GM23248 (cell line): ENCODE measurements around the gene ATP2B2. TPM values are rescaled to one million over a fixed set of nuclear protein-coding genes. Genes with fewer than 3 reads are reported as not detected.

ENCODE experiments used
- DNase-seq: peaks from one replicate; pipeline ENCODE4 v3.0.0-alpha.2; 2015
- H2AFZ ChIP-seq: fragments of 200-600 bp; sonication (generic); 2 replicates; pipeline ENCODE4 v1.6.1; 2016; ENCODE audit warnings: antibody characterized with exemption
- H3F3A ChIP-seq: fragments of 200-600 bp; sonication (generic); 2 replicates; pipeline ENCODE4 v1.6.1; 2016; ENCODE audit warnings: mild to moderate bottlenecking, antibody characterized with exemption, mixed run types; ENCODE audit not compliant: insufficient read depth
- H3K27ac ChIP-seq: fragments of 200-600 bp; sonication (generic); 2 replicates; pipeline ENCODE4 v1.5.1; 2016; ENCODE audit warnings: mild to moderate bottlenecking
- H3K27me3 ChIP-seq: fragments of 200-600 bp; sonication (generic); replicated peaks from 2 replicates; pipeline ENCODE4 v1.6.1; 2016; ENCODE audit warnings: mild to moderate bottlenecking; ENCODE audit not compliant: insufficient read depth
- H3K36me3 ChIP-seq: fragments of 200-600 bp; sonication (generic); 2 replicates; pipeline ENCODE4 v1.6.1; 2016; ENCODE audit warnings: low read depth, mild to moderate bottlenecking
- H3K4me1 ChIP-seq: fragments of 200-600 bp; sonication (generic); 2 replicates; pipeline ENCODE4 v1.6.1; 2016; ENCODE audit warnings: mild to moderate bottlenecking; ENCODE audit not compliant: insufficient read depth
- H3K4me2 ChIP-seq: fragments of 200-600 bp; sonication (generic); one replicate; pipeline ENCODE4 v1.6.1; 2016; ENCODE audit warnings: mild to moderate bottlenecking; ENCODE audit not compliant: unreplicated experiment
- H3K4me3 ChIP-seq: fragments of 200-600 bp; sonication (generic); 2 replicates; pipeline ENCODE4 v1.5.1; 2016; ENCODE audit warnings: mild to moderate bottlenecking
- H3K79me2 ChIP-seq: fragments of 200-600 bp; sonication (generic); 2 replicates; pipeline ENCODE4 v1.6.1; 2016; ENCODE audit warnings: mild to moderate bottlenecking; ENCODE audit not compliant: insufficient read depth
- H3K9ac ChIP-seq: fragments of 200-600 bp; sonication (generic); 2 replicates; pipeline ENCODE4 v1.6.1; 2016; ENCODE audit warnings: mild to moderate bottlenecking
- H3K9me2 ChIP-seq: fragments of 200-600 bp; sonication (generic); 2 replicates; pipeline ENCODE4 v1.6.1; 2016; ENCODE audit warnings: mixed run types, mild to moderate bottlenecking, moderate library complexity; ENCODE audit not compliant: insufficient read depth
- H3K9me3 ChIP-seq: fragments of 200-600 bp; sonication (generic); one replicate; pipeline ENCODE4 v1.6.1; 2017; ENCODE audit warnings: low read depth
- H4K20me1 ChIP-seq: fragments of 200-600 bp; sonication (generic); 2 replicates; pipeline ENCODE4 v1.6.0; 2016; ENCODE audit not compliant: insufficient read depth
- EZH2 ChIP-seq: fragments of 200-600 bp; sonication (generic); IDR thresholded peaks from 2 replicates; pipeline ENCODE4 v1.6.1; 2018; ENCODE audit warnings: antibody characterized with exemption, mild to moderate bottlenecking; ENCODE audit not compliant: insufficient read depth, poor library complexity, severe bottlenecking
- EZH2phosphoT487 ChIP-seq: fragments of 200-600 bp; sonication (generic); IDR thresholded peaks from 2 replicates; pipeline ENCODE4 v1.6.1; 2018; ENCODE audit warnings: antibody characterized with exemption, moderate library complexity, mild to moderate bottlenecking, low read depth; ENCODE audit not compliant: insufficient read depth
- WGBS, 2 experiments: methylation state at CpG; one replicate each; pipeline ENCODE4 v1.1.6; 2015 to 2017; ENCODE audit warnings: low lambda C conversion rate in 2 of 2, low coverage in 1 of 2; ENCODE audit errors: missing lambda C conversion rate in 2 of 2; 5-methylcytosine and 5-hydroxymethylcytosine counted together
- in situ Hi-C: fragments of 300-500 bp; cut with MboI; formaldehyde crosslinking; loops from 2 replicates; pipeline ENCODE4 v1.15.0; 2020
- polyA plus RNA-seq: library from polyadenylated mRNA; unstranded; fragments of >200 nt; fragmentation: Nextera tagmentation; extraction: Ambion mirVana; gene quantifications from 2 replicates; pipeline ENCODE4 v1.2.1, GENCODE V29; 2016
- total RNA-seq: library from RNA; depleted of rRNA; stranded (reverse); fragments of >200 nt; shearing (Covaris generic); gene quantifications from 2 replicates; pipeline ENCODE4 v1.2.3, GENCODE V29; 2014

Gene ATP2B2
- total and polyA plus RNA-seq, 2 experiments from 2014 or later, result not detected

GRCh38 chr3:10411598-10412332 is 93.6 kb downstream of the ATP2B2 start:
- no peak overlapping the region for H3K4me3 ChIP-seq
- no peak overlapping the region for H3K9ac ChIP-seq
- DNase-seq, result no peak
- H3K9me2 ChIP-seq, result no peaks in the 10 kb centered on the region
- H3F3A ChIP-seq, result no peaks in the 10 kb centered on the region
- no peaks in the 10 kb centered on the region for H3K9me3 ChIP-seq
- peaks cover 25% of the 10 kb centered on the region for H3K27me3 ChIP-seq
- TF ChIP-seq EZH2 (no peak), EZH2phosphoT487 (no peak)
- H3K79me2 ChIP-seq, result no peaks in the 10 kb centered on the region
- no peaks in the 10 kb centered on the region for H3K4me1 ChIP-seq
- 69 to 75% methylated on average over 9 of the region's 9 CpGs for WGBS, 2 experiments
- H3K36me3 ChIP-seq, result no peaks in the 10 kb centered on the region
- no peak overlapping the region for H2AFZ ChIP-seq
- no peak overlapping the region for H3K4me2 ChIP-seq
- no peak overlapping the region for H3K27ac ChIP-seq
- in situ Hi-C loops, result no loop called here
- H4K20me1 ChIP-seq, result no peaks in the 10 kb centered on the region

- no peaks in the 10 kb centered on the region for H3K9me3 ChIP-seq
- no peak overlapping the region for H3K4me3 ChIP-seq
- H2AFZ ChIP-seq, result no peak overlapping the region
- peaks cover 13% of the 10 kb centered on the region for H3K27me3 ChIP-seq
- WGBS, 2 experiments, result 70 to 71% methylated on average over 20 to 21 of the region's 21 CpGs
- no peaks in the 10 kb centered on the region for H4K20me1 ChIP-seq
- DNase-seq, result no peak
- no peaks in the 10 kb centered on the region for H3F3A ChIP-seq
- no peak overlapping the region for H3K4me2 ChIP-seq
- no peaks in the 10 kb centered on the region for H3K4me1 ChIP-seq
- H3K79me2 ChIP-seq, result no peaks in the 10 kb centered on the region
- no peaks in the 10 kb centered on the region for H3K36me3 ChIP-seq
- H3K9me2 ChIP-seq, result no peaks in the 10 kb centered on the region
- no peak overlapping the region for H3K27ac ChIP-seq
- in situ Hi-C loops, result no loop called here
- no peak for TF ChIP-seq EZH2phosphoT487
- no peak overlapping the region for H3K9ac ChIP-seq
Measured at GRCh38 chr3:10410383-10411002, 94.9 kb downstream of the ATP2B2 start.

GRCh38 chr3:10408680-10409079 is 96.7 kb downstream of the ATP2B2 start:
- WGBS, 2 experiments, result 67 to 70% methylated on average over 8 of the region's 8 CpGs
- no peaks in the 10 kb centered on the region for H3K9me2 ChIP-seq
- in situ Hi-C loops, result no loop called here
- H3K36me3 ChIP-seq, result no peaks in the 10 kb centered on the region
- no peaks in the 10 kb centered on the region for H3K4me1 ChIP-seq
- no peak overlapping the region for H3K4me3 ChIP-seq
- H3K9me3 ChIP-seq, result no peaks in the 10 kb centered on the region
- TF ChIP-seq EZH2phosphoT487, result no peak
- H3F3A ChIP-seq, result no peaks in the 10 kb centered on the region
- no peak overlapping the region for H3K4me2 ChIP-seq
- no peak overlapping the region for H2AFZ ChIP-seq
- no peaks in the 10 kb centered on the region for H3K79me2 ChIP-seq
- no peaks in the 10 kb centered on the region for H4K20me1 ChIP-seq
- DNase-seq, result peak; percentile 18
- no peak overlapping the region for H3K9ac ChIP-seq
- no peak overlapping the region for H3K27ac ChIP-seq
- H3K27me3 ChIP-seq, result peaks cover 14% of the 10 kb centered on the region

- H3K27ac ChIP-seq, result no peak overlapping the region
- H2AFZ ChIP-seq, result no peak overlapping the region
- TF ChIP-seq EZH2phosphoT487 (no peak), EZH2 (no peak)
- H3K9ac ChIP-seq, result no peak overlapping the region
- H4K20me1 ChIP-seq, result no peaks in the 10 kb centered on the region
- H3K4me3 ChIP-seq, result no peak overlapping the region
- no peak for DNase-seq
- in situ Hi-C loops, result no loop called here
- H3K9me2 ChIP-seq, result no peaks in the 10 kb centered on the region
- 58 to 64% methylated on average over 8 of the region's 8 CpGs for WGBS, 2 experiments
- H3K4me2 ChIP-seq, result no peak overlapping the region
- H3K4me1 ChIP-seq, result no peaks in the 10 kb centered on the region
- H3K36me3 ChIP-seq, result no peaks in the 10 kb centered on the region
- peaks cover 19% of the 10 kb centered on the region for H3K27me3 ChIP-seq
- H3K9me3 ChIP-seq, result no peaks in the 10 kb centered on the region
- H3F3A ChIP-seq, result no peaks in the 10 kb centered on the region
- H3K79me2 ChIP-seq, result no peaks in the 10 kb centered on the region
Measured at GRCh38 chr3:10407361-10407760, 98.0 kb downstream of the ATP2B2 start.
